Panc1 (cell line): ENCODE results near the gene SLC25A29. TPM values are rescaled to one million over a fixed set of nuclear protein-coding genes. Genes with fewer than 3 reads are reported as not detected.

ENCODE experiments used
- ATAC-seq: fragments of 200-7000 bp; cut with Tn5 transposase; 2 replicates; pipeline ENCODE4 v1.9.1; 2020; ENCODE audit warnings: mild to moderate bottlenecking, moderate library complexity
- BruUV-seq: library from RNA; stranded (reverse); fragments of 400-500 nt; replicated peaks from 2 replicates; lab custom pipeline; 2021; lab: Mats Ljungman, UMichigan
- CTCF ChIA-PET: fragments of 300-600 bp; sonication (Branson Sonifier 250); formaldehyde crosslinking; loops from one replicate; lab custom pipeline; 2022; ENCODE audit warnings: antibody characterized with exemption; lab: Charles Lee
- POLR2A ChIA-PET: fragments of 300-600 bp; sonication (Branson Sonifier 250); formaldehyde crosslinking; loops from one replicate; lab custom pipeline; 2022; ENCODE audit warnings: antibody characterized with exemption; lab: Charles Lee
- DNase-seq: peaks from one replicate; pipeline ENCODE4 v3.0.0-alpha.2; 2010; ENCODE audit warnings: low read depth, low spot score
- H3K27ac ChIP-seq: 2 replicates; pipeline ENCODE4 v1.5.1; 2011; ENCODE audit warnings: mild to moderate bottlenecking, low read length, inconsistent platforms
- H3K27me3 ChIP-seq: fragments of 200-500 bp; sonication (Bioruptor generic); 2 replicates; pipeline ENCODE4 v1.6.0; 2014; ENCODE audit warnings: low read length, inconsistent platforms; ENCODE audit not compliant: control insufficient read depth, insufficient read depth
- H3K36me3 ChIP-seq: fragments of 200-500 bp; sonication (Bioruptor generic); 2 replicates; pipeline ENCODE4 v1.5.1; 2014; ENCODE audit warnings: inconsistent platforms, mild to moderate bottlenecking, low read length, moderate library complexity; ENCODE audit not compliant: control insufficient read depth, insufficient read depth
- H3K4me1 ChIP-seq: 2 replicates; pipeline ENCODE4 v1.5.1; 2011; ENCODE audit warnings: inconsistent platforms, mild to moderate bottlenecking, low read length, moderate library complexity; ENCODE audit not compliant: control insufficient read depth, insufficient read depth
- H3K4me3 ChIP-seq, 2 experiments: 2 replicates each; pipeline ENCODE4 v1.5.1; 2011 to 2012; ENCODE audit warnings: low read depth in 2 of 2, low read length in 2 of 2, mild to moderate bottlenecking in 2 of 2, inconsistent platforms in 1 of 2, moderate library complexity in 1 of 2
- H3K9me3 ChIP-seq: fragments of 200-500 bp; sonication (Bioruptor generic); 2 replicates; pipeline ENCODE4 v1.5.1; 2014; ENCODE audit warnings: low read depth, mild to moderate bottlenecking, inconsistent platforms, low read length, moderate library complexity; ENCODE audit not compliant: control insufficient read depth, insufficient read depth
- CTCF ChIP-seq: fragments of 450-650 bp; IDR thresholded peaks from 2 replicates; pipeline ENCODE4 v1.5.1; 2017; ENCODE audit warnings: mild to moderate bottlenecking
- POLR2AphosphoS5 ChIP-seq: IDR thresholded peaks from 2 replicates; pipeline ENCODE4 v1.6.1; 2012; ENCODE audit warnings: mild to moderate bottlenecking, low read depth, low read length, moderate library complexity
- REST ChIP-seq, 2 experiments: IDR thresholded peaks; 2 replicates each; pipeline ENCODE4 v1.6.1; 2011 to 2012; ENCODE audit warnings: low read depth in 2 of 2, control low read depth in 1 of 2, low read length in 1 of 2, mild to moderate bottlenecking in 1 of 2, moderate library complexity in 1 of 2; ENCODE audit not compliant: insufficient read depth in 1 of 2
- SIN3A ChIP-seq: IDR thresholded peaks from 2 replicates; pipeline ENCODE4 v1.6.1; 2012; ENCODE audit warnings: low read depth, mild to moderate bottlenecking, low read length, moderate library complexity, borderline replicate concordance; ENCODE audit not compliant: insufficient read depth
- TCF7L2 ChIP-seq: IDR thresholded peaks from 2 replicates; pipeline ENCODE4 v1.6.1; 2011; ENCODE audit warnings: mild to moderate bottlenecking, low read depth, low read length, inconsistent platforms
- in situ Hi-C: cut with HindIII; loops from 2 replicates; pipeline ENCODE4 v1.10.0; 2016; ENCODE audit warnings: low sequenced_read_pairs, low pct_unique_long_range_greater_than_20kb
- intact Hi-C: fragments of 100-400 bp; cut with micrococcal nuclease; formaldehyde crosslinking; loops from one replicate; pipeline ENCODE4 v1.10.0; 2022; ENCODE audit not compliant: unreplicated experiment
- total RNA-seq: library from RNA; stranded (reverse); gene quantifications from one replicate; pipeline ENCODE4 v1.2.1, GENCODE V29; 2021; ENCODE audit not compliant: unreplicated experiment

The SLC25A29 gene
- total RNA-seq, 1 experiment from 2014 or later = 33.6 TPM

- ATAC-seq = no peak
- CTCF ChIA-PET = no interaction called here
These were observed 24.2 kb upstream of the SLC25A29 start for GRCh38 chr14:100330388-100330931.

GRCh38 chr14:100330007-100330344, 23.7 kb upstream of the SLC25A29 start:
- no peak for ATAC-seq
- ChIA-PET POLR2A (no interaction called here), CTCF (no interaction called here)
- H3K9me3 ChIP-seq = no peaks in the 10 kb centered on the region
- BruUV-seq = no TSS peak
- no peaks in the 10 kb centered on the region for H3K36me3 ChIP-seq
- H3K27ac ChIP-seq = no peak overlapping the region
- intact Hi-C loops = no loop called here
- no peak overlapping the region for H3K4me3 ChIP-seq
- no peaks in the 10 kb centered on the region for H3K4me1 ChIP-seq
- TF ChIP-seq TCF7L2 = no peak
- TF ChIP-seq REST (IDR thresholded peaks at IDR 0.05; ENCODE audit: insufficient read depth in 1 of 2, low read depth in 2 of 2, low read length in 1 of 2) = no peak
- no peak for TF ChIP-seq CTCF
- no peak for TF ChIP-seq POLR2AphosphoS5
- TF ChIP-seq SIN3A = no peak
- in situ Hi-C loops = no loop called here
- H3K27me3 ChIP-seq = no peaks in the 10 kb centered on the region
- no peak for DNase-seq

More at GRCh38 chr14:100330388-100330931, 24.2 kb upstream of the SLC25A29 start:
- Histone ChIP-seq H3K27me3 (no peaks in the 10 kb centered on the region), H3K9me3 (no peaks in the 10 kb centered on the region), H3K27ac (no peak overlapping the region), H3K4me3 (no peak overlapping the region), H3K36me3 (no peaks in the 10 kb centered on the region), H3K4me1 (no peaks in the 10 kb centered on the region)
- no peak for DNase-seq
- no peak for TF ChIP-seq POLR2AphosphoS5
- TF ChIP-seq TCF7L2 = no peak
- no peak for TF ChIP-seq CTCF
- no peak for TF ChIP-seq SIN3A
- no peak for TF ChIP-seq REST (IDR thresholded peaks at IDR 0.05; ENCODE audit: insufficient read depth in 1 of 2, low read depth in 2 of 2, low read length in 1 of 2)
- no TSS peak for BruUV-seq
- in situ Hi-C loops (no loop called here), intact Hi-C loops (no loop called here)
- POLR2A ChIA-PET = no interaction called here
